ENCODE results near the gene MEGF11.
"Not testable (repeated sequence)": the region's sequence is repeated elsewhere in the genome, so short reads cannot be mapped to it uniquely, and the experiment has no call there.

The MEGF11 gene

GRCh38 chr15:65896236-65896635, 357.3 kb downstream of the MEGF11 start:
- DNase-seq (ENCODE audit: low read depth, low spot score), result no peak

- no peak for DNase-seq (ENCODE audit: low read depth, low spot score)
These were observed 360.5 kb downstream of the MEGF11 start for GRCh38 chr15:65893060-65893459.

GRCh38 chr15:65888981-65889380, 364.6 kb downstream of the MEGF11 start:
- no peak for DNase-seq (ENCODE audit: low read depth, low spot score)

- no peak for DNase-seq (ENCODE audit: low read depth, low spot score)
These were observed 366.0 kb downstream of the MEGF11 start for GRCh38 chr15:65887565-65887964.

- peak; percentile 7 for DNase-seq (ENCODE audit: low read depth, low spot score)
These were observed 367.8 kb downstream of the MEGF11 start for GRCh38 chr15:65885668-65886218.

- no peak for DNase-seq (ENCODE audit: low read depth, low spot score)
These were observed 369.0 kb downstream of the MEGF11 start for GRCh38 chr15:65884511-65884910.

GRCh38 chr15:65883571-65883970, 370.0 kb downstream of the MEGF11 start:
- no peak for DNase-seq (ENCODE audit: low read depth, low spot score)

- no peak for DNase-seq (ENCODE audit: low read depth, low spot score)
These were observed 371.6 kb downstream of the MEGF11 start for GRCh38 chr15:65881766-65882434.

- no peak for DNase-seq (ENCODE audit: low read depth, low spot score)
These were observed 375.8 kb downstream of the MEGF11 start for GRCh38 chr15:65877749-65878148.

GRCh38 chr15:65875458-65875857, 378.1 kb downstream of the MEGF11 start:
- peak; percentile 5 for DNase-seq (ENCODE audit: low read depth, low spot score)

- no peak for DNase-seq (ENCODE audit: low read depth, low spot score)
These were observed 380.3 kb downstream of the MEGF11 start for GRCh38 chr15:65873256-65873655.

GRCh38 chr15:65872596-65872995, 381.0 kb downstream of the MEGF11 start:
- not testable (repeated sequence) for DNase-seq (ENCODE audit: low read depth, low spot score)

- not testable (repeated sequence) for DNase-seq (ENCODE audit: low read depth, low spot score)
These were observed 381.7 kb downstream of the MEGF11 start for GRCh38 chr15:65871886-65872285.

- peak; percentile 55 for DNase-seq (ENCODE audit: low read depth, low spot score)
These were observed 382.5 kb downstream of the MEGF11 start for GRCh38 chr15:65870889-65871533.

GRCh38 chr15:65869954-65870871, 383.3 kb downstream of the MEGF11 start:
- DNase-seq (ENCODE audit: low read depth, low spot score), result peak; percentile 38

- peak; percentile 98 for DNase-seq (ENCODE audit: low read depth, low spot score)
These were observed 384.2 kb downstream of the MEGF11 start, which contains the start of gene RAB11A for GRCh38 chr15:65869126-65869953. TSS of gene RAB11A (plus strand) at chr15:65869491. CDS start at chr15:65869586, 95 bp downstream.

GRCh38 chr15:65868546-65869125, 384.9 kb downstream of the MEGF11 start:
- DNase-seq (ENCODE audit: low read depth, low spot score), result no peak

- not testable (repeated sequence) for DNase-seq (ENCODE audit: low read depth, low spot score)
These were observed 385.6 kb downstream of the MEGF11 start for GRCh38 chr15:65867933-65868332.

GRCh38 chr15:65867244-65867643, 386.3 kb downstream of the MEGF11 start:
- DNase-seq (ENCODE audit: low read depth, low spot score), result no peak

GRCh38 chr15:65863106-65863505, 390.4 kb downstream of the MEGF11 start:
- no peak for DNase-seq (ENCODE audit: low read depth, low spot score)

- peak; percentile 61 for DNase-seq (ENCODE audit: low read depth, low spot score)
These were observed 390.9 kb downstream of the MEGF11 start for GRCh38 chr15:65862682-65863081.
